IMR-90 (cell line): ENCODE results near the gene GP1BA. TPM values are rescaled to one million over a fixed set of nuclear protein-coding genes. Genes with fewer than 3 reads are reported as not detected.

Experiments used
- ATAC-seq: fragments of 200-7000 bp; cut with Tn5 transposase; 2 replicates; pipeline ENCODE4 v1.9.1; 2020; ENCODE audit warnings: low read depth, mild to moderate bottlenecking, moderate library complexity
- BruUV-seq: library from RNA; stranded (reverse); fragments of 400-500 nt; replicated peaks from 2 replicates; lab custom pipeline; 2021; lab: Mats Ljungman, UMichigan
- CTCF ChIA-PET: fragments of 300-600 bp; formaldehyde crosslinking; extraction: SDS; loops from one replicate; lab custom pipeline; 2021; ENCODE audit warnings: antibody characterized with exemption; lab: Yijun Ruan, JAX
- POLR2A ChIA-PET: fragments of 300-600 bp; sonication (Branson Sonifier 250); formaldehyde crosslinking; loops from one replicate; lab custom pipeline; 2022; ENCODE audit warnings: antibody characterized with exemption; ENCODE audit not compliant: unreplicated experiment; lab: Charles Lee
- DNase-seq: peaks from one replicate; pipeline ENCODE4 v3.0.0; 2013
- H2AFZ ChIP-seq: replicated peaks from 2 replicates; pipeline ENCODE3; 2013; ENCODE audit warnings: low read length, mild to moderate bottlenecking; ENCODE audit not compliant: poor library complexity
- H2AK5ac ChIP-seq: 2 replicates; pipeline ENCODE4 v1.6.1; 2013; ENCODE audit warnings: low read depth, low read length, inconsistent platforms
- H2AK9ac ChIP-seq: replicated peaks from 2 replicates; pipeline ENCODE3; 2013; ENCODE audit warnings: mild to moderate bottlenecking, low read depth, low read length, moderate library complexity; ENCODE audit not compliant: poor library complexity
- H2BK120ac ChIP-seq: 2 replicates; pipeline ENCODE4 v1.6.1; 2013; ENCODE audit warnings: low read depth, low read length, inconsistent platforms
- H2BK15ac ChIP-seq: 3 replicates; pipeline ENCODE4 v1.6.1; 2013; ENCODE audit warnings: low read depth, low read length, inconsistent platforms
- H2BK20ac ChIP-seq: 2 replicates; pipeline ENCODE4 v1.6.1; 2013; ENCODE audit warnings: low read depth, mild to moderate bottlenecking, inconsistent platforms, low read length, moderate library complexity
- H2BK5ac ChIP-seq: 2 replicates; pipeline ENCODE4 v1.6.1; 2013; ENCODE audit warnings: mild to moderate bottlenecking, low read depth, low read length, inconsistent platforms; ENCODE audit not compliant: poor library complexity, severe bottlenecking
- H3K14ac ChIP-seq: replicated peaks from 2 replicates; pipeline ENCODE4 v1.6.1; 2013; ENCODE audit warnings: low read depth, low read length, inconsistent platforms
- H3K18ac ChIP-seq: 2 replicates; pipeline ENCODE4 v1.6.1; 2013; ENCODE audit warnings: low read depth, low read length, control low read depth
- H3K23ac ChIP-seq: 2 replicates; pipeline ENCODE4 v1.6.1; 2013; ENCODE audit warnings: low read depth, low read length, inconsistent platforms
- H3K27ac ChIP-seq: 2 replicates; pipeline ENCODE4 v1.5.1; 2013; ENCODE audit warnings: mild to moderate bottlenecking, control low read depth, low read length; ENCODE audit not compliant: insufficient read depth
- H3K27me3 ChIP-seq: 2 replicates; pipeline ENCODE4 v1.6.1; 2013; ENCODE audit warnings: low read length; ENCODE audit not compliant: control insufficient read depth, insufficient read depth
- H3K36me3 ChIP-seq: 2 replicates; pipeline ENCODE4 v1.6.1; 2013; ENCODE audit warnings: low read length, mixed read lengths; ENCODE audit not compliant: control insufficient read depth, insufficient read depth
- H3K4ac ChIP-seq: 2 replicates; pipeline ENCODE4 v1.6.1; 2013; ENCODE audit warnings: low read depth, low read length, inconsistent platforms
- H3K4me1 ChIP-seq: 2 replicates; pipeline ENCODE4 v1.6.1; 2013; ENCODE audit warnings: low read length, mixed read lengths; ENCODE audit not compliant: control insufficient read depth, insufficient read depth
- H3K4me2 ChIP-seq: 2 replicates; pipeline ENCODE4 v1.6.1; 2013; ENCODE audit warnings: low read depth, mild to moderate bottlenecking, control low read depth, low read length, moderate library complexity
- H3K4me3 ChIP-seq: 2 replicates; pipeline ENCODE4 v1.5.1; 2013; ENCODE audit warnings: low read depth, mild to moderate bottlenecking, control low read depth, low read length, moderate library complexity; ENCODE audit not compliant: insufficient read depth
- H3K56ac ChIP-seq: 2 replicates; pipeline ENCODE4 v1.6.1; 2013; ENCODE audit warnings: low read length, inconsistent platforms; ENCODE audit not compliant: insufficient read depth; ENCODE audit errors: extremely low read depth
- H3K79me1 ChIP-seq, 2 experiments: 2 replicates each; pipeline ENCODE4 v1.6.1; 2013; ENCODE audit warnings: low read length in 2 of 2, inconsistent platforms in 1 of 2, low read depth in 1 of 2
- H3K9ac ChIP-seq: 2 replicates; pipeline ENCODE4 v1.6.1; 2013; ENCODE audit warnings: low read depth, low read length, control low read depth
- H3K9me1 ChIP-seq: 2 replicates; pipeline ENCODE4 v1.6.1; 2013; ENCODE audit warnings: low read length, inconsistent platforms; ENCODE audit not compliant: insufficient read depth
- H3K9me3 ChIP-seq: 2 replicates; pipeline ENCODE4 v1.6.1; 2013; ENCODE audit warnings: low read length; ENCODE audit not compliant: control insufficient read depth, insufficient read depth
- H4K20me1 ChIP-seq: 2 replicates; pipeline ENCODE4 v1.6.1; 2013; ENCODE audit warnings: low read length, inconsistent platforms; ENCODE audit not compliant: insufficient read depth
- H4K5ac ChIP-seq: 2 replicates; pipeline ENCODE4 v1.6.1; 2013; ENCODE audit warnings: mild to moderate bottlenecking, low read depth, low read length, control low read depth
- H4K8ac ChIP-seq, 2 experiments: 2 replicates each; pipeline ENCODE4 v1.6.1; 2013; ENCODE audit warnings: low read depth in 2 of 2, low read length in 2 of 2, control low read depth in 1 of 2, inconsistent platforms in 1 of 2
- H4K91ac ChIP-seq: 2 replicates; pipeline ENCODE4 v1.6.1; 2013; ENCODE audit warnings: low read depth, low read length, inconsistent platforms; ENCODE audit not compliant: insufficient read depth
- BHLHE40 ChIP-seq: fragments of 150-350 bp; IDR thresholded peaks from 2 replicates; pipeline ENCODE4 v1.6.1; 2016; ENCODE audit warnings: mild to moderate bottlenecking, low read depth, low read length
- CEBPB ChIP-seq: IDR thresholded peaks from 2 replicates; pipeline ENCODE4 v1.6.1; 2012; ENCODE audit warnings: low read depth, low read length, improper control_type of control experiment
- CHD1 ChIP-seq: IDR thresholded peaks from 2 replicates; pipeline ENCODE4 v1.6.1; 2012; ENCODE audit warnings: low read depth, low read length, improper control_type of control experiment
- FOS ChIP-seq: fragments of 150-350 bp; IDR thresholded peaks from 2 replicates; pipeline ENCODE4 v1.6.1; 2016; ENCODE audit warnings: low read depth, low read length
- MAFK ChIP-seq: IDR thresholded peaks from 2 replicates; pipeline ENCODE4 v1.6.1; 2012; ENCODE audit warnings: low read depth, low read length, improper control_type of control experiment
- MAZ ChIP-seq: IDR thresholded peaks from 2 replicates; pipeline ENCODE4 v1.6.1; 2012; ENCODE audit warnings: low read depth, mild to moderate bottlenecking, low read length, improper control_type of control experiment, moderate library complexity, borderline replicate concordance
- NFE2L2 ChIP-seq: fragments of 150-350 bp; IDR thresholded peaks from 2 replicates; pipeline ENCODE4 v1.6.1; 2016; ENCODE audit warnings: low read depth, mild to moderate bottlenecking, low read length
- POLR2A ChIP-seq: IDR thresholded peaks from 2 replicates; pipeline ENCODE4 v1.6.1; 2012; ENCODE audit warnings: mild to moderate bottlenecking, low read depth, low read length
- RAD21 ChIP-seq: IDR thresholded peaks from 2 replicates; pipeline ENCODE4 v1.6.1; 2012; ENCODE audit warnings: low read length, improper control_type of control experiment
- RCOR1 ChIP-seq: IDR thresholded peaks from 2 replicates; pipeline ENCODE4 v1.6.1; 2012; ENCODE audit warnings: mild to moderate bottlenecking, low read length, improper control_type of control experiment; ENCODE audit not compliant: insufficient replicate concordance
- RFX5 ChIP-seq: IDR thresholded peaks from 2 replicates; pipeline ENCODE4 v1.8.0; 2012; ENCODE audit warnings: low read depth, mild to moderate bottlenecking, low read length, moderate library complexity
- SMC3 ChIP-seq: fragments of 150-350 bp; IDR thresholded peaks from 2 replicates; pipeline ENCODE4 v1.6.1; 2016; ENCODE audit warnings: low read depth, mild to moderate bottlenecking, antibody characterized with exemption, low read length, moderate library complexity
- WGBS, 2 experiments: methylation state at CpG; one replicate each; pipeline versions ENCODE4 v1.1.5 to v1.1.7; 2013; ENCODE audit warnings: missing lambda C conversion rate in 2 of 2; ENCODE audit not compliant: insufficient read length in 1 of 2; ENCODE audit errors: extremely low coverage in 2 of 2; 5-methylcytosine and 5-hydroxymethylcytosine counted together
- dilution Hi-C: fragments of 300-500 bp; cut with HindIII; formaldehyde crosslinking; loops from one replicate; pipeline ENCODE4 v1.14.3; 2018; ENCODE audit warnings: low sequenced_read_pairs; ENCODE audit not compliant: unreplicated experiment
- in situ Hi-C: fragments of 300-500 bp; cut with MboI; formaldehyde crosslinking; loops from 3 replicates; pipeline ENCODE4 v1.14.3; 2019; ENCODE audit warnings: low sequenced_read_pairs, inconsistent platforms, mixed read lengths
- intact Hi-C: fragments of 100-400 bp; cut with micrococcal nuclease; formaldehyde crosslinking; loops from 2 replicates; pipeline ENCODE4 v1.10.0; 2022
- polyA plus RNA-seq, 3 experiments: library from polyadenylated mRNA; depleted of rRNA; stranded (reverse); fragments of >200 nt; gene quantifications; 2 replicates each; pipeline ENCODE4 v1.2.3, GENCODE V29; 2012; ENCODE audit warnings: low replicate concordance in 1 of 3
- total RNA-seq: library from RNA; depleted of rRNA; stranded (reverse); fragments of >200 nt; gene quantifications from 2 replicates; pipeline ENCODE4 v1.2.3, GENCODE V29; 2012
- TF ChIP-seq, protein P1 (sequence below): fragments of 150-350 bp; IDR thresholded peaks from 2 replicates; pipeline ENCODE4 v1.6.1; 2017; ENCODE audit warnings: mild to moderate bottlenecking, antibody characterized with exemption, low read length, low read depth
- TF ChIP-seq, protein P2 (sequence below): fragments of 150-350 bp; IDR thresholded peaks from 2 replicates; pipeline ENCODE4 v1.6.1; 2016; ENCODE audit warnings: low read depth, mild to moderate bottlenecking, low read length, moderate library complexity, borderline replicate concordance
- TF ChIP-seq, protein P3 (sequence below): conservative IDR thresholded peaks from 2 replicates; pipeline ENCODE4 v1.5.1; 2012; ENCODE audit warnings: mild to moderate bottlenecking, low read depth, low read length, improper control_type of control experiment

The GP1BA gene
- total and polyA plus RNA-seq, 2 of the 4 experiments (the other 2 are of a cell fraction): not detected

DNA sequence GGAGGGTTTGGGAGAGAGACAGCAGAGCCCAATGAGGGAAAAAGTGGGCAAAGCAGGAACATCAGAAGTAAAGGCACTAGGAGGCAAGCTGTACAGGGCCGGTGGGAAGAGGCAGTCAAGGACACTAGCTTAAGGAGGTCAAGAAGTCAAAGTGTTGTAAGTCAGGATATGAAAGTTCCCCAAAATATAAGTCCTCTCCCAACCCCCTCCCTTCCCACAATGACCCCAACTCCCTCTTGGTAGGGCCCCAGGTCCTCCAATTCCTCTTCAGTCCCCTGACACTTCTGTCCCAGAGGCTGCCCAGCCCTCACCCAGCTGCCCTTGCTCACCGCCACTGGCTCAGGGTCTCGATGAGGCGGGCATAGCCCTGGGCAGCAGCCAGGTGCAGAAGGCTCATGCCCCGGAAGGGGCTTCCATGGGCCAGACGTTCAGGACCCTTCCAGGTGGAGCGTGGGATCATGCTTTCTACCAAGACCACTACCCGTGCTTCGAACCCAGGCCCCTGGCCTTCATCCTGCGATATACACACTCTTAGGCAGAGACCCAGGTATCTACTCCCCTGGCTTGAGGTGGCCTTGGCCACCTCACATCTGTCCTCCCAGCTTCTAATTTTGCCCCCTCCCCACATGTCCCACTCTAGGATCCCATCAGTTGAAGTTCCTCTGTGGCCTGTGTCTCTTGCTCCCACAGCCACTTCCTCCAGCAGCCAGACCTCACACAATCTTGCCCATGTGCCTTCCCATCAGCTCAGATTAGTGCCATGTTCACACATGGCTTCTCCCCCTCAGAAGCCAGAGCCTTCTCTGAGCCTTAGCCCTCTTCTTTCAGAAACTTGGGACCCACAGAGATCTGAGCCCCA, 41.4 kb downstream of the GP1BA start:
- Histone ChIP-seq H3K4me3 (no peak overlapping the region), H2AK5ac (no peak overlapping the region), H3K18ac (no peak overlapping the region), H3K4ac (no peak overlapping the region), H3K4me1 (peaks cover 12% of the 10 kb centered on the region), H3K79me1 (peaks cover 10 to 59% of the 10 kb centered on the region in 2 experiments; a peak in 3 of 4 replicates), H3K4me2 (no peak overlapping the region), H3K9me1 (peaks cover 29% of the 10 kb centered on the region), H2BK120ac (no peak overlapping the region), H4K8ac (no peak overlapping the region), H3K56ac (no peak overlapping the region), H2BK15ac (no peak overlapping the region), H4K20me1 (peaks cover 6% of the 10 kb centered on the region; the same call in 1 of the 2 replicates), H3K27me3 (no peaks in the 10 kb centered on the region), H3K27ac (no peak overlapping the region), H3K36me3 (peaks cover 49% of the 10 kb centered on the region), H4K91ac (no peak overlapping the region), H3K23ac (no peak overlapping the region), H2AK9ac (peak overlapping the region; percentile 5), H2BK5ac (no peak overlapping the region), H2AFZ (no peak overlapping the region), H2BK20ac (no peak overlapping the region), H3K14ac (no peak overlapping the region), H3K9ac (no peak overlapping the region), H3K9me3 (no peaks in the 10 kb centered on the region), H4K5ac (no peak overlapping the region)
- ChIA-PET POLR2A (no interaction called here), CTCF (no interaction called here)
- WGBS, 2 experiments: 90% methylated on average over 5 of the region's 10 CpGs; no CpG with 5 or more reads in 1 of the 2 experiments
- ATAC-seq: no peak
- dilution Hi-C loops (no loop called here), intact Hi-C loops (no loop called here), in situ Hi-C loops (no loop called here)
- DNase-seq: no peak
- BruUV-seq: no TSS peak
- TF ChIP-seq RCOR1: no peak
- TF ChIP-seq POLR2A: no peak
- TF ChIP-seq, protein P1, sequence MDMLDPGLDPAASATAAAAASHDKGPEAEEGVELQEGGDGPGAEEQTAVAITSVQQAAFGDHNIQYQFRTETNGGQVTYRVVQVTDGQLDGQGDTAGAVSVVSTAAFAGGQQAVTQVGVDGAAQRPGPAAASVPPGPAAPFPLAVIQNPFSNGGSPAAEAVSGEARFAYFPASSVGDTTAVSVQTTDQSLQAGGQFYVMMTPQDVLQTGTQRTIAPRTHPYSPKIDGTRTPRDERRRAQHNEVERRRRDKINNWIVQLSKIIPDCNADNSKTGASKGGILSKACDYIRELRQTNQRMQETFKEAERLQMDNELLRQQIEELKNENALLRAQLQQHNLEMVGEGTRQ: no peak
- no peak for TF ChIP-seq RAD21
- TF ChIP-seq RFX5: no peak
- TF ChIP-seq MAFK: no peak
- TF ChIP-seq, protein P2, sequence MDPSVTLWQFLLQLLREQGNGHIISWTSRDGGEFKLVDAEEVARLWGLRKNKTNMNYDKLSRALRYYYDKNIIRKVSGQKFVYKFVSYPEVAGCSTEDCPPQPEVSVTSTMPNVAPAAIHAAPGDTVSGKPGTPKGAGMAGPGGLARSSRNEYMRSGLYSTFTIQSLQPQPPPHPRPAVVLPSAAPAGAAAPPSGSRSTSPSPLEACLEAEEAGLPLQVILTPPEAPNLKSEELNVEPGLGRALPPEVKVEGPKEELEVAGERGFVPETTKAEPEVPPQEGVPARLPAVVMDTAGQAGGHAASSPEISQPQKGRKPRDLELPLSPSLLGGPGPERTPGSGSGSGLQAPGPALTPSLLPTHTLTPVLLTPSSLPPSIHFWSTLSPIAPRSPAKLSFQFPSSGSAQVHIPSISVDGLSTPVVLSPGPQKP: no peak
- no peak for TF ChIP-seq NFE2L2
- TF ChIP-seq SMC3: no peak
- no peak for TF ChIP-seq BHLHE40
- TF ChIP-seq MAZ: no peak
- no peak for TF ChIP-seq CHD1
- TF ChIP-seq CEBPB: no peak
- TF ChIP-seq, protein P3, sequence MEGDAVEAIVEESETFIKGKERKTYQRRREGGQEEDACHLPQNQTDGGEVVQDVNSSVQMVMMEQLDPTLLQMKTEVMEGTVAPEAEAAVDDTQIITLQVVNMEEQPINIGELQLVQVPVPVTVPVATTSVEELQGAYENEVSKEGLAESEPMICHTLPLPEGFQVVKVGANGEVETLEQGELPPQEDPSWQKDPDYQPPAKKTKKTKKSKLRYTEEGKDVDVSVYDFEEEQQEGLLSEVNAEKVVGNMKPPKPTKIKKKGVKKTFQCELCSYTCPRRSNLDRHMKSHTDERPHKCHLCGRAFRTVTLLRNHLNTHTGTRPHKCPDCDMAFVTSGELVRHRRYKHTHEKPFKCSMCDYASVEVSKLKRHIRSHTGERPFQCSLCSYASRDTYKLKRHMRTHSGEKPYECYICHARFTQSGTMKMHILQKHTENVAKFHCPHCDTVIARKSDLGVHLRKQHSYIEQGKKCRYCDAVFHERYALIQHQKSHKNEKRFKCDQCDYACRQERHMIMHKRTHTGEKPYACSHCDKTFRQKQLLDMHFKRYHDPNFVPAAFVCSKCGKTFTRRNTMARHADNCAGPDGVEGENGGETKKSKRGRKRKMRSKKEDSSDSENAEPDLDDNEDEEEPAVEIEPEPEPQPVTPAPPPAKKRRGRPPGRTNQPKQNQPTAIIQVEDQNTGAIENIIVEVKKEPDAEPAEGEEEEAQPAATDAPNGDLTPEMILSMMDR: no peak
- TF ChIP-seq FOS: no peak
